Panc1 (cell line): ENCODE data around the gene JAG1. TPM values are rescaled to one million over a fixed set of nuclear protein-coding genes. Genes with fewer than 3 reads are reported as not detected.

Experiments used
- ATAC-seq: fragments of 200-7000 bp; cut with Tn5 transposase; 2 replicates; pipeline ENCODE4 v1.9.1; 2020; ENCODE audit warnings: mild to moderate bottlenecking, moderate library complexity
- BruUV-seq: library from RNA; stranded (reverse); fragments of 400-500 nt; replicated peaks from 2 replicates; lab custom pipeline; 2021; lab: Mats Ljungman, UMichigan
- CTCF ChIA-PET: fragments of 300-600 bp; sonication (Branson Sonifier 250); formaldehyde crosslinking; loops from one replicate; lab custom pipeline; 2022; ENCODE audit warnings: antibody characterized with exemption; lab: Charles Lee
- POLR2A ChIA-PET: fragments of 300-600 bp; sonication (Branson Sonifier 250); formaldehyde crosslinking; loops from one replicate; lab custom pipeline; 2022; ENCODE audit warnings: antibody characterized with exemption; lab: Charles Lee
- DNase-seq: peaks from one replicate; pipeline ENCODE4 v3.0.0-alpha.2; 2010; ENCODE audit warnings: low read depth, low spot score
- H3K27ac ChIP-seq: 2 replicates; pipeline ENCODE4 v1.5.1; 2011; ENCODE audit warnings: mild to moderate bottlenecking, low read length, inconsistent platforms
- H3K27me3 ChIP-seq: fragments of 200-500 bp; sonication (Bioruptor generic); 2 replicates; pipeline ENCODE4 v1.6.0; 2014; ENCODE audit warnings: low read length, inconsistent platforms; ENCODE audit not compliant: control insufficient read depth, insufficient read depth
- H3K36me3 ChIP-seq: fragments of 200-500 bp; sonication (Bioruptor generic); 2 replicates; pipeline ENCODE4 v1.5.1; 2014; ENCODE audit warnings: inconsistent platforms, mild to moderate bottlenecking, low read length, moderate library complexity; ENCODE audit not compliant: control insufficient read depth, insufficient read depth
- H3K4me1 ChIP-seq: 2 replicates; pipeline ENCODE4 v1.5.1; 2011; ENCODE audit warnings: inconsistent platforms, mild to moderate bottlenecking, low read length, moderate library complexity; ENCODE audit not compliant: control insufficient read depth, insufficient read depth
- H3K4me3 ChIP-seq, 2 experiments: 2 replicates each; pipeline ENCODE4 v1.5.1; 2011 to 2012; ENCODE audit warnings: low read depth in 2 of 2, low read length in 2 of 2, mild to moderate bottlenecking in 2 of 2, inconsistent platforms in 1 of 2, moderate library complexity in 1 of 2
- H3K9me3 ChIP-seq: fragments of 200-500 bp; sonication (Bioruptor generic); 2 replicates; pipeline ENCODE4 v1.5.1; 2014; ENCODE audit warnings: low read depth, mild to moderate bottlenecking, inconsistent platforms, low read length, moderate library complexity; ENCODE audit not compliant: control insufficient read depth, insufficient read depth
- POLR2AphosphoS5 ChIP-seq: IDR thresholded peaks from 2 replicates; pipeline ENCODE4 v1.6.1; 2012; ENCODE audit warnings: mild to moderate bottlenecking, low read depth, low read length, moderate library complexity
- REST ChIP-seq, 2 experiments: IDR thresholded peaks; 2 replicates each; pipeline ENCODE4 v1.6.1; 2011 to 2012; ENCODE audit warnings: low read depth in 2 of 2, control low read depth in 1 of 2, low read length in 1 of 2, mild to moderate bottlenecking in 1 of 2, moderate library complexity in 1 of 2; ENCODE audit not compliant: insufficient read depth in 1 of 2
- SIN3A ChIP-seq: IDR thresholded peaks from 2 replicates; pipeline ENCODE4 v1.6.1; 2012; ENCODE audit warnings: low read depth, mild to moderate bottlenecking, low read length, moderate library complexity, borderline replicate concordance; ENCODE audit not compliant: insufficient read depth
- TCF7L2 ChIP-seq: IDR thresholded peaks from 2 replicates; pipeline ENCODE4 v1.6.1; 2011; ENCODE audit warnings: mild to moderate bottlenecking, low read depth, low read length, inconsistent platforms
- in situ Hi-C: cut with HindIII; loops from 2 replicates; pipeline ENCODE4 v1.10.0; 2016; ENCODE audit warnings: low sequenced_read_pairs, low pct_unique_long_range_greater_than_20kb
- intact Hi-C: fragments of 100-400 bp; cut with micrococcal nuclease; formaldehyde crosslinking; loops from one replicate; pipeline ENCODE4 v1.10.0; 2022; ENCODE audit not compliant: unreplicated experiment
- total RNA-seq: library from RNA; stranded (reverse); gene quantifications from one replicate; pipeline ENCODE4 v1.2.1, GENCODE V29; 2021; ENCODE audit not compliant: unreplicated experiment
- TF ChIP-seq, protein P1 (sequence below): fragments of 450-650 bp; IDR thresholded peaks from 2 replicates; pipeline ENCODE4 v1.5.1; 2017; ENCODE audit warnings: mild to moderate bottlenecking

The JAG1 gene
- total RNA-seq, 1 experiment from 2014 or later: 21.2 TPM

DNA sequence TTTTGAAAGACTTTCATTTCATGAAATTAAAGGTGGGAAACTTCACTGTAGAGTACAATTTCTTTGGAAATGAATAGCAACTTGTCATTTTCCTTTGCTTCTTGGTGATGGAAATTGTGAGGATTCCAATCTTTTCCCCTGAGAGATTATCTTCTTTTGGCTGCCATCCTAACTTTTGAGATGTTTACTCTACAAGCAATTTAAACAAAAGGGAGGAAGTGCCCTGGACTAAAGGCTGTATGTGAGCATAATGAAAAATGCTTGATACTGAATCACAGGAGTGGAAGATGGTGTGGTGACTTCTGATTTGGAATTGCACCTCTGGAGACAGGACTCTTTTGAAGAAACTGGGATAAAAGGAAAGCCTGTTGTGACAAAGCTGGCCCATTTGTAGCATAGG lies 43.1 kb upstream of the JAG1 start:
- no peaks in the 10 kb centered on the region for H3K36me3 ChIP-seq
- CTCF ChIA-PET: no interaction called here
- no peak for DNase-seq

GRCh38 chr20:10715035-10715434 lies 41.2 kb upstream of the JAG1 start:
- Histone ChIP-seq H3K36me3 (no peaks in the 10 kb centered on the region), H3K27me3 (no peaks in the 10 kb centered on the region), H3K27ac (no peak overlapping the region), H3K4me3 (no peak overlapping the region), H3K4me1 (peaks cover 5% of the 10 kb centered on the region; the same call in 1 of the 2 replicates), H3K9me3 (no peaks in the 10 kb centered on the region)
- intact Hi-C loops (no loop called here), in situ Hi-C loops (no loop called here)
- CTCF ChIA-PET: interaction anchor here (0.6 kb wide), 1 partner anchor 50 kb away, joined by 3 read pairs; no protein-coding TSS in a partner anchor
- no peak for TF ChIP-seq POLR2AphosphoS5
- TF ChIP-seq REST (IDR thresholded peaks at IDR 0.05; ENCODE audit: insufficient read depth in 1 of 2, low read depth in 2 of 2, low read length in 1 of 2): no peak
- TF ChIP-seq SIN3A: no peak
- TF ChIP-seq, protein P1, sequence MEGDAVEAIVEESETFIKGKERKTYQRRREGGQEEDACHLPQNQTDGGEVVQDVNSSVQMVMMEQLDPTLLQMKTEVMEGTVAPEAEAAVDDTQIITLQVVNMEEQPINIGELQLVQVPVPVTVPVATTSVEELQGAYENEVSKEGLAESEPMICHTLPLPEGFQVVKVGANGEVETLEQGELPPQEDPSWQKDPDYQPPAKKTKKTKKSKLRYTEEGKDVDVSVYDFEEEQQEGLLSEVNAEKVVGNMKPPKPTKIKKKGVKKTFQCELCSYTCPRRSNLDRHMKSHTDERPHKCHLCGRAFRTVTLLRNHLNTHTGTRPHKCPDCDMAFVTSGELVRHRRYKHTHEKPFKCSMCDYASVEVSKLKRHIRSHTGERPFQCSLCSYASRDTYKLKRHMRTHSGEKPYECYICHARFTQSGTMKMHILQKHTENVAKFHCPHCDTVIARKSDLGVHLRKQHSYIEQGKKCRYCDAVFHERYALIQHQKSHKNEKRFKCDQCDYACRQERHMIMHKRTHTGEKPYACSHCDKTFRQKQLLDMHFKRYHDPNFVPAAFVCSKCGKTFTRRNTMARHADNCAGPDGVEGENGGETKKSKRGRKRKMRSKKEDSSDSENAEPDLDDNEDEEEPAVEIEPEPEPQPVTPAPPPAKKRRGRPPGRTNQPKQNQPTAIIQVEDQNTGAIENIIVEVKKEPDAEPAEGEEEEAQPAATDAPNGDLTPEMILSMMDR: no peak
- TF ChIP-seq TCF7L2: no peak
- no peak for DNase-seq
- peak; percentile 82 for ATAC-seq
- POLR2A ChIA-PET: no interaction called here
- no TSS peak for BruUV-seq

More for the DNA sequence above, 43.1 kb upstream of the JAG1 start:
- Histone ChIP-seq H3K27ac (no peak overlapping the region), H3K4me3 (no peak overlapping the region), H3K4me1 (peaks cover 5% of the 10 kb centered on the region; the same call in 1 of the 2 replicates), H3K9me3 (no peaks in the 10 kb centered on the region), H3K27me3 (no peaks in the 10 kb centered on the region)
- intact Hi-C loops: no loop called here
- BruUV-seq: no TSS peak
- POLR2A ChIA-PET: no interaction called here
- TF ChIP-seq SIN3A: no peak
- no peak for TF ChIP-seq REST (IDR thresholded peaks at IDR 0.05; ENCODE audit: insufficient read depth in 1 of 2, low read depth in 2 of 2, low read length in 1 of 2)
- TF ChIP-seq, protein P1: no peak
- TF ChIP-seq TCF7L2: no peak
- no peak for TF ChIP-seq POLR2AphosphoS5
- in situ Hi-C loops: no loop called here
- ATAC-seq: no peak
